Astrocyte of the spinal cord (primary cell): Measurements from ENCODE around the gene ZFTA.

Source experiments
- DNase-seq: peaks from one replicate; pipeline ENCODE4 v3.0.0; 2011; ENCODE audit warnings: low read depth, low spot score
- H3K4me3 ChIP-seq: 2 replicates; pipeline ENCODE4 v1.5.1; 2011; ENCODE audit warnings: low read depth, mild to moderate bottlenecking, low read length, moderate library complexity
- in situ Hi-C: cut with HindIII; loops from 2 replicates; pipeline ENCODE4 v1.10.0; 2017; ENCODE audit warnings: low sequenced_read_pairs
- TF ChIP-seq, protein P1 (sequence below): IDR thresholded peaks from 2 replicates; pipeline ENCODE4 v1.5.1; 2012; ENCODE audit warnings: low read depth, mild to moderate bottlenecking, low read length, inconsistent platforms

Gene ZFTA

DNA sequence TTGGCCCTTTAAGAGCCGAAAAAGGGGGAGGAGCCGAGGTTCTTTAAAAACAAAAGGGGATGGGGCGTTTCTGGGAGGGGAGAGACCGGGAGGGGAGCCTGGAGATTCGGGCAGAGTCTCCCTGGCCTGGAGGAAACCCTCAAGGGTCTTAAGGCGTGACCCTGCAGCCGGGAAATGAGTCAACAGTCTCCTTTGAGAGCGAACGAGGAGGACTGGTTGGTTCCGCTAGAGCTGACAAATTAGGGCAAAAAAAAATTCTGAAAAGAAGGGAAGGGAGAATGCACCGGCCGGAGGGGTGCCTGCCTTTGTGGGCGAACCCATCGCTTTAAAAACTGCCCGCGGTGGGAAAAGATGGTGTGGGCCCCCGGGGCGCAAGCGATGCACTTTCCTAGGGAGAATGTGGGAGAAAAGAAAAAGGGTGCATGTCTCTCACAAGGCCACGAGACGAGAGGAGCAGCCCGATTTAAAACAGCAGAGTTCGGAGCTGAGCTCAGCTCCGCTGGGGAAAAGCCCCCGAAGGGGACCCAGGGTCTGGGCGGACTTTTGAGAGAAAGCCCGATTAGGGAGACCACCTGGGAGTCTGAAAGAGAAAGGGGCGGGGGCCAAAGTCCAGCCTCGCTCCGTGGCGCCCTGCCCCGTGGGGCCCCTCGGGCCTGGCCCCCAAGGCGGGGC, 874 bp downstream of the ZFTA start:
- in situ Hi-C loops = no loop called here
- TF ChIP-seq, protein P1, sequence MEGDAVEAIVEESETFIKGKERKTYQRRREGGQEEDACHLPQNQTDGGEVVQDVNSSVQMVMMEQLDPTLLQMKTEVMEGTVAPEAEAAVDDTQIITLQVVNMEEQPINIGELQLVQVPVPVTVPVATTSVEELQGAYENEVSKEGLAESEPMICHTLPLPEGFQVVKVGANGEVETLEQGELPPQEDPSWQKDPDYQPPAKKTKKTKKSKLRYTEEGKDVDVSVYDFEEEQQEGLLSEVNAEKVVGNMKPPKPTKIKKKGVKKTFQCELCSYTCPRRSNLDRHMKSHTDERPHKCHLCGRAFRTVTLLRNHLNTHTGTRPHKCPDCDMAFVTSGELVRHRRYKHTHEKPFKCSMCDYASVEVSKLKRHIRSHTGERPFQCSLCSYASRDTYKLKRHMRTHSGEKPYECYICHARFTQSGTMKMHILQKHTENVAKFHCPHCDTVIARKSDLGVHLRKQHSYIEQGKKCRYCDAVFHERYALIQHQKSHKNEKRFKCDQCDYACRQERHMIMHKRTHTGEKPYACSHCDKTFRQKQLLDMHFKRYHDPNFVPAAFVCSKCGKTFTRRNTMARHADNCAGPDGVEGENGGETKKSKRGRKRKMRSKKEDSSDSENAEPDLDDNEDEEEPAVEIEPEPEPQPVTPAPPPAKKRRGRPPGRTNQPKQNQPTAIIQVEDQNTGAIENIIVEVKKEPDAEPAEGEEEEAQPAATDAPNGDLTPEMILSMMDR = no peak
- DNase-seq = peak; percentile 86
- peak overlapping the region; percentile 89 for H3K4me3 ChIP-seq

DNA sequence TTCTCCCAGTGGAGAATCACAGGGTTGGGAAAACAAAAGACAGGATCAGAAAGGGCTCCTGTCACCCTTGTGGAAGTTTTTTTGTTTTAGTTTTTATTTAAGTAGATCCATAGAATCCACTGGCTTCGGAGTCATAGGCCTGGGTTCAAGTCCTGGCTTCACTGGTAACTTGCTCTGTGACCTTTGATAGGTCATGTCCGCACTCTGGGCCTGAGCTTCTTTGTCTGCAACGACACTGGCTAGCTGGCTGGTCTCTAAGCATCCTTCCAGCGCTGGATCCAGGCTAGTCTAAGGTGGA, 1.4 kb downstream of the ZFTA start:
- TF ChIP-seq, protein P1 = no peak
- in situ Hi-C loops = no loop called here
- DNase-seq = no peak
- peak overlapping the region; percentile 89 for H3K4me3 ChIP-seq

- in situ Hi-C loops = no loop called here
- TF ChIP-seq, protein P1 = no peak
- peak overlapping the region; percentile 89 for H3K4me3 ChIP-seq
- no peak for DNase-seq
Measured at GRCh38 chr11:63766531-63767235, 1.9 kb downstream of the ZFTA start.

DNA sequence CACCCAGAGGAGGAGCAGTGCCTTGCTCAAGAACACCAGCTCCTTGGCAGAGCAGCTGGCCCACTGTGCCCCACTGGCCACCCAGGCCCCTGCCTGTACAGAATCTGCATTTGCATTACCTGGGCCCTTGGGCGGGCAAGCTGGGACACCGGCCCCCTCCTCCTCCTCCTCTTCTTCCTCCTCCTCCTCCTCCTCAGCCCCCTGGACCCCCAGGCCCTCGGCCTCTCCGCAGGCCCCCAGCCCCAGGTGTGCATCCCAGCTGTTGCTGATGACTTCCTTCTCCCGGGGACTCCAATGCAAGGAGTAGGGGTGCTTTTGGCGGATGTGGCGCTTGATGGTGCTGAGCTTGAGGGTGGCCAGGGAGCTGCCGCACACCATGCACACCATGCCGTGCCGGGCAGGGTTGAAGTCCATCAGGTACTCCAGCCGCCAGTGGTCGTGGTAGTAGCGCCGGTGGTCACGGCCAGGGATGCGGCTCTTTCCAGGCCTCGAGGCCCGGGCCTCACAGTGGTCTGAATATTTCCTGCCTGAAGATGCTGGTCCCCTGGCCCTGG, 2.8 kb downstream of the ZFTA start:
- TF ChIP-seq, protein P1 = no peak
- H3K4me3 ChIP-seq = no peak overlapping the region
- in situ Hi-C loops = no loop called here
- DNase-seq = no peak

- no peak overlapping the region for H3K4me3 ChIP-seq
- TF ChIP-seq, protein P1 = no peak
- no peak for DNase-seq
- in situ Hi-C loops = no loop called here
Measured at GRCh38 chr11:63764679-63765647, 3.6 kb downstream of the ZFTA start.

- TF ChIP-seq, protein P1 = no peak
- no peak for DNase-seq
- no peak overlapping the region for H3K4me3 ChIP-seq
- in situ Hi-C loops = no loop called here
Measured at GRCh38 chr11:63764340-63764678, 4.3 kb downstream of the ZFTA start.
